ENCODE measurements around the gene RFPL2.
A peak's percentile ranks its signal among the peaks of the same experiment; 100 is the strongest.

DNA sequence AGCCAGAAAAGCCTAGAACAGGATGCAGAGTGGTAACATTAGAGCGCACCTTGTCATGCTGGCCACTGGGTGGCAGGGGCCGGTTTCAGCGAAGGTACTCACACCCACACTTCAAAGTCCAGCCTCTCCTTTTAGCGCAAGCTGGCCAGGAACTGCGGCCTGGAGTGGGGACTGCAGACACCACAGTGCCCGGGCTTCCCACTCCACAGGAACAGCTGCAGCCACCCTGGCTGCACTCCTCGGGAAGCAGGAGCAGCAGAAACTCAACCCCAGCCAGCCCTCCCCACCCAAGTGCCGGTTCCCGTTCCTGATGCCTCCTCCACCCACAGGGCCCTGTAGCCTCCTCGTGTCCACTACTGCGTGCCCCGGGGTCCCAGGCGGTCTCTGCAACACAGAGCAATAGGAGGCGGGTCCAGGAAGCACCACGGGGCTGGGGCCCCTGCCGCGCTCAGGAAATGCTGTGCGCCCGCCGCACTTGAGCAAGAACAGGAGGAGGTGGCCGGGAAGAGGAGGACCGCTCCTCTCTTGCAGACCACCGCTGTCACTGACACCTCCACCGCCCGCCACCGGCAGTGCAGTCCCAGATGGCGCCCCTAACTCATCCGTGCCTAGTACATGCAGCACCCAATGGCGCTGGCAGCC lies 2.2 kb downstream of the RFPL2 start:
- TF ChIP-seq CTCF (IDR thresholded peaks at IDR 0.05; ENCODE audit: insufficient read depth, low read length, poor library complexity, severe bottlenecking) (peak; percentile 35), EZH2phosphoT487 (conservative IDR thresholded peaks at IDR 0.05; ENCODE audit: low read length) (no peak)
